ENCODE data around the gene NKD1.

NKD1 gene

GRCh38 chr16:50634947-50635346 is 86.8 kb downstream of the NKD1 start:
- no peak for DNase-seq

GRCh38 chr16:50635505-50636392 is 87.6 kb downstream of the NKD1 start:
- DNase-seq, result no peak

GRCh38 chr16:50636753-50637374 is 88.7 kb downstream of the NKD1 start:
- DNase-seq, result no peak

- DNase-seq, result no peak
Measured at GRCh38 chr16:50637716-50638602, 89.8 kb downstream of the NKD1 start.

DNA sequence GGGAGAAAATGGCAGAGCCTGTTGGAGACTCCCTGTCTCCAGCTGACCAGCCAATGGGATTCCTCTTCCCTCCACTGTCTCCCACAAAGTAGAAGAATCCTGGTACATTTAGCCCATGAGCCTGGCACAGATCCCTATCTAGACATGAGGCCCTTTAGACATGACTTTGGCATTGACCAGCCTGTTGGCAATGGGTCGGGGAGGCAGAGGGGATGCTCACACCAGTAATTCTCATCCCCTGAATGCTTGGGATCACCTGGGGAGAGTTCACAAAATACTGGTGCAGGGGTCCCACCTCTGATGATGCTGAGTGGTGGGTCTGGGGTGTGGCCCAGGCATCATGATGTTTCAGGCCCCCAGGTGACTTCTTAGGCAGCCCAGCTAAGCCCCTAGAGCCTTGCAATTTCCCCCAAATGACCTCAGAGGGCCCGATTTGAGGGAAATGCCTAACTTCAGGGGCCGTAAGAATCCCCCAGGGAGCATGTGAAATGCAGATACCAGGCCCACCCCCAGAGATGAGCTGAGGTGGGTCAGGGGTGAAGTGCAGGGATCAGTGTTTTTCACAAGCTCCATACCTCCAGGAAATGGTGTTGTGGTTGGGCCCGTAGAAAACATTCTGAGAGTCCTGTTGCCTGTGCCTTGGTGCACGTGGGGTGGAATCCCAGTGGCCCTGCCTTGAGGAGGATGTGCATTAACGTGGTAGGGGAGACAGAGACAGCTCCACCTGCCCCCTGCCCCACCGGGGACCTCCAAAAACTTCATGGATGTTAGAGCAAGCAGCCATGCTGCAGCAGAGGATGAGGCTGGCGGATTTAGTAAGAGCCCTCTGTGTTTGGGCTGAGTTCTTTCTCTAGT is 90.8 kb downstream of the NKD1 start:
- no peak for DNase-seq

GRCh38 chr16:50640391-50640790 is 92.2 kb downstream of the NKD1 start:
- no peak for DNase-seq

DNA sequence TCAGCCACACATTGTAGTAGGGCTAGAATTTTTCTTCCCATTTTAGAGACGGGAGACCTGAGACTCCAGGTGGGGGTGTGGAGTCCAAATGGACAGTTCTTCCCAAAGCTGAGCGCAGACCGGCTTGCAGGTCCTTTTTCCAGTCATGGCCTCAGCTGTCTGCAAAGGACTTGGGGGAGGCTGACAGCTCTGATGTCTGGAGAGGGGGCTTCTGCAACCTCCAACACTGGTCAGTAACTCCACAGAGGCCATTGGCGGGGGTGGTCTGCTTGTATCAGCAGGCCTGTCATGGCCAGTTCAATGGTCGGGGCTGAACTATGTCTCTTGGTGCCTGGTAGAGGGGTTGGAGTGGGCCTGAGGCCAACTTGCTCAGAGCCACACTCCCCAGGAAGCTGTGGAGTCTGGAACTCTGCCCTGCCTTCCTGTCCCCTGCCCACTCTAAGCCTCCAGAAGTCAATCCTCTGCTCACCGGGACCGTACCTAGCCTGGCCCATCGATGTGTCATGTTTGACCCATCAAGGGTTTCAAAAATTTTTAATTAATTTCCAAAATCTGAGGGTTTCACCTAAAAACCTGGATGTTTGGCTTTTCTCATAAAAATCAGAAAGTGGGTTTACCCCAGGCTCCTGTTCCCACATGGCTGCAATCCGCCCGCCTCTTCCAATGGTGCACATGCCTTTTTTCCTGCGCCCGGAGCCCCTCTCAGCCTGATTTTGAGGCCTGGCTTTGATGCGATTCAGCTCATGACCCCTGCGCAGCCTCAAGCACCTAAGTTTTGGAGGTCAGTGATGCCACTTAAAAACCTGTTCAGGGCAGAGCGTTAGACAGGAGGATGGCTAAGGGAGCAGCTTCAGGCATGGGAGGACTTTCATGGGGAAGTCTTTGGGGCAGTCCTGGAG is 93.0 kb downstream of the NKD1 start:
- DNase-seq, result no peak

GRCh38 chr16:50641818-50642187 is 93.6 kb downstream of the NKD1 start:
- no peak for DNase-seq

- DNase-seq, result no peak
Measured at GRCh38 chr16:50642349-50642748, 94.2 kb downstream of the NKD1 start.

DNA sequence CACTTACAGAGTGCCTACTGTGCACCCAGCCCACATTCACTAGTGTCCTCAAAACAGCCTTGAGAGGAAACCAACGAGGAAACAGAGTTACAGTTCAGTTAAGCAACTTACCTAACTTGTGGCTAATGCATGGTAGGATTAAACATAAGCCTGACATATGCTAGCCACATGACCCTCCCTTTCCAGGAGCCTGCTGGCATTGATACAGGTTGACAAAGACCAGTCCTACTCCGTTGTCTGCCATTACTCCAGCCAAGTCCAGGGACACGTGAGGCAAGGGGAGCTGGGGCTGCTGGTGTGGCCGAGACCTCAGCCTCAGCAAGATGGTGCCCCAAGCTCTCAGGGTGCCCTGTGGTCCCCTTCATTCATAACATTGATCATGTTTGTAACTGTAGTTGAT is 95.0 kb downstream of the NKD1 start:
- no peak for DNase-seq

GRCh38 chr16:50644245-50644644 is 96.0 kb downstream of the NKD1 start:
- no peak for DNase-seq

- DNase-seq, result no peak
Measured at GRCh38 chr16:50644729-50645128, 96.5 kb downstream of the NKD1 start.

DNA sequence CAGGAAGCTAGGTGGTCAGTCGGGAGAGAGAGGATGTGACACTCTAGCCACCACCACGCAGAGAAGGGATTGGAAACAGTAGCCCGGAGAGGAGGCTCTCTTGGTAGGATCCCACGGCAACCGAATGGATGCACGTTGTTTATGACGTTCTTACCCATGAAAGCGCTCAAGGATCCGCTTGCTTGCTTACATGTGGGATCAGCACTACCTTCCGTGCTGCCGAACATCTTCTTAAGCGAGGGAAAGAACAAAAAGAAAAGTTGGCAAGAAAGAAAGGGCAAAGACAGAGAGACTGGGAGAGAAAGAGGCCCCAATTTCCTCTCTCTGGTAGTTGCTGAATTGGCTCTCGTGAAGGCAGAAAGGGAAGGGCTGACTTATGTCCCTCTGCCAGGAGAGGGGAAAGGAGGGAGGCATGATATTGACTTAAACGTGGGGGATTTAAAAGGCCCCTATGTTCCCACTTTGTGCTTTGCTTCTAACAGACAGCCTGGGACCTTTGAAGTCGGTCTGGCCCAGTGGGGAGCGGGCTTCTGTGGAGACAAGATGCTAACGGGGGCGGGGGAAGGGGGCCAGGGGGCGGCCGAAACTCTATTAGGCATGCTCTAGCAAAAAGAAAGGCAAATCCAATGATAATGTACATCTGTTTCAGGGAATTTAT is 97.5 kb downstream of the NKD1 start:
- DNase-seq, result no peak

DNA sequence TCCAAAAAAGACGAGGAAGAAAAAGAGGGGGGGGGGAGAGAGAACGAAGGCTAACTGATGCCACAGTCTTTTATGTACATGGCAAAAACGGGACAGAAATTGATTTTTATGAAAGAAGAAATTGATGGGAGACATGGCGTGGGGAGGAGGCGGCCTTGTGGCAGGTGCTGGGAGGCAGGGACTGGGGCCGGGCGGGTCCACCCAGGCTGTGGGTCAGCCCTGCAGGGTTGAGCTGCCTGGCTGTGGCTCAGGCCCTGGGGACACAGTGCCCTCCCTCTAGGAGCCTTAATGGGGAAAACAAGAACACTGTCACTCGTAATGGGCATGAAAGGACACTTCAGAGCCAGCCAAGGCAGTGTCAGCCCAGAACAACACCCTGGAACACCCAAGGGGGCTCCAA is 98.1 kb downstream of the NKD1 start:
- no peak for DNase-seq

DNA sequence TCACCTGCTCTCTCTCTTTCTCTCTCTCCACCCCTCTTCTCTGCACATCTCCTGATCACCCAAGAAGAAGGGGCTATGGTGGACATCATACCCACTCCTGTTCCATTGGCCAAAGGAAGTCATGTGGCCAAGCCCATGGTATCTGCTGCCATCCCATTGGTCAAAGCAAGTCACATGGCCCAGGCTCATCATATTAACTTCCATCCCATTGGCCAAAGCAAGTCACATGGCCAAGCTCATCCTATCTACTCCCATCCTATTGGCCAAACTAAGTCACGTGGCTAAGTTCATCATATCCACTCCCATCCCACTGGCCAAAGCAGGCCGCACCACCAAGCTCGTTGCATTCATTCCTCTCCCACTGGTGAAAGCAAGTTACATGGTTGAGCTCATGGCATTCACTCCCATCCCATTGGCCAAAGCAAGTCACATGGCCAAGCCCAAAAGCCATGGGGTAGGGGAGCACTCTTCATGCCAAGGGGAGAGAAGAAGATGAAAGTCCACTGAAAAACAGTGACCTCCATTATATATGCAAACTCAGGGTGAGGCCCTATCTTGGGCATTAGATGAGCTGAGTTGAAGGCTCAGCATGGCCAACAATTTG is 103.7 kb downstream of the NKD1 start:
- no peak for DNase-seq

DNA sequence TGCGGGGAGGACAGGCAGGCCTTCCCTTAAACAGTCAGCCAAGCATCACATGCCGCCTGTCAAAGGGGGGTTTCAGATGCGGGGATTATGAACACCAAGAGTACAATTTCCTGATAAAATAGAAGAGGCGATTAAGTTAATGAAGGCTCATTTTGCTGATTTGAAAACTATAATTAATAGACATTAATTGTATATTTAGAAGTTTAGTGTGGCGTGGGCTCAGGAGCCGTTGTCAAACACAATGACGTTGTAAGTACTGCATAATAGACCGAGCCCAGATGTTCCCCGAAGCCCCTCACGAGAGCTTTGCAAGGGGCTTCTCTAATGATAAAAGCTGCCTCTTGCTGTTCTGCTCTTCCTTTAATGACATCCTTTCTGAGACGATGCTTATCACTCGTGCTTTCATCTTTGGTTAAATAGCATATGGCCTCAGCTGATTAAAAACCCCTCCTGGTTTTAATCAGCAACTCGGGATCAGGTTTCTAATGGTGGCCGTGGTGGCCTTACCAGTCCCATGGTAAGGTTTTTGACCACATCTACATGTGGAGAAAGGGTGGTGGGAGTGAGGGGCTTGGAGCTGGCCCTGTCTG is 104.7 kb downstream of the NKD1 start:
- DNase-seq, result no peak

DNA sequence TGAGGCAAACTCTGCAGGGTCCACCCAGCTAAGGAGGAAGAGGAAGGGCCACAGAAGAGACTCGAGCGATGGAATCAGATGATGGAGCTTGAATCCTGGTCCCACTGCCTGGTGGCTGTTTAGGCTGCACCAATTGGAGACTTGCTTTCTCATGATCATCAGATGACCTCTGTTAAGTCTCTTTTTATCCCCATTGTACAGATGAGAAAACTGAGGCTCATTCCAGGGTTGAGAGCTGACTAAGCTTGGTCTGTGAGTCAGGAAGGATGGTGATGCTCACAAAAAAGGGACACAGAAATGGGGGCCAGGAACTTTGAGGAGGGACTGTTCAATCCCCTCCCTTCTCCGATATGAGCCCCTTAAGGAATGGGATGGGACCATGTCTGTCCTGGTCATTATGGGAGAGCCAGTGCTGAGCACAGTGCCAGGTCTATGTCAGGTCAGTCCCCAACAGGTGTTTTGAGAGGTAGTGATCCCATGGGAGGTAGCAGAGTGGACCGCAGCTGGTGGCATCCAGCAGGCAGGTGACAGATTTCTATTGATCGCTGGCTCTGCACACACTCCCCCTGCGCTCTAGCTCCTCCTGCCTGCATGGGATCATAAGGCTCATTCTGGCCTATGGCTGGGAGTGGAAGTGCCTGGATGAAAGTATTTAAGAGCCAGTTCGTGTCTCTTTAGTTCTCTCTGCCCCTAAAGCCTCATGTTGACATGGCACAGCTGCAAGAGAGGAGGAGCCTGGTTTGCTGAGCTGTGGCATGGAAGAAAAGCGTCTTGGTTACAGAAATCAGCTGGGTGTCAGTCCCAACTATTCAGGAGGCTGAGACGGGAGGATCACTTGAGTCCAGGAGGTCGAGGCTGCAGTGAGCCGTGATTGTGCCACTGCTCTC is 105.7 kb downstream of the NKD1 start:
- no peak for DNase-seq

- no peak for DNase-seq
Measured at GRCh38 chr16:50655558-50656055, 107.4 kb downstream of the NKD1 start.

DNA sequence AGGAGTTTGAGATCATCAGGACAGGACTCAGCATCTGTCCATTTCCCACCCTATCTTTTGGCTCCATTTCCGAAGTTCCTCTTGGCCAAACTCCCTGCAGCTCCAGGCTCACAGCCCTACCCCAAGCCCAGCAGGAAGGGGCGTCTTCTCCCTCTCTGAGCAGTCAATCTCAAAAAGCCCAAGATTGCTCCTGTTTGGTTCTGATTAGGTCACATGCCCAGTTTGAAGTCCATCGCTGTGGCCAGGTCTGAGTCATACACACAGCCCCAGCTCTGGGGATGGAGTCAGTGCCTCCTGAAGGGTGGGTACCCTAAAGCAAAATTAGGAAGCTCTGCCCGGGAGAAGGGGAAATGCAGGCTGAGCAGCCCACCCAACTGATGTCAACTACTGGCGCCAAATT is 109.0 kb downstream of the NKD1 start:
- DNase-seq, result no peak

Data from HCEC 1CT (cell line).